Caco-2 (cell line): ENCODE measurements around the gene CSF3. TPM values are rescaled to one million over a fixed set of nuclear protein-coding genes. Genes with fewer than 3 reads are reported as not detected.

ENCODE experiments used
- BruUV-seq: library from RNA; stranded (reverse); fragments of 400-500 nt; replicated peaks from 2 replicates; lab custom pipeline; 2021; lab: Mats Ljungman, UMichigan
- CTCF ChIA-PET: fragments of 300-600 bp; sonication (Branson Sonifier 250); formaldehyde crosslinking; loops from one replicate; lab custom pipeline; 2022; ENCODE audit warnings: antibody characterized with exemption; lab: Charles Lee
- POLR2A ChIA-PET: fragments of 300-600 bp; sonication (Branson Sonifier 250); formaldehyde crosslinking; loops from one replicate; lab custom pipeline; 2022; ENCODE audit warnings: antibody characterized with exemption; lab: Charles Lee
- DNase-seq, 2 experiments: peaks; one replicate each; pipeline versions ENCODE4 v3.0.0 to v3.0.0-alpha.2; 2020 to 2022
- H3K27me3 ChIP-seq: replicated peaks from 2 replicates; pipeline ENCODE4 v1.6.0; 2011; ENCODE audit warnings: low read length; ENCODE audit not compliant: control insufficient read depth, insufficient read depth
- H3K36me3 ChIP-seq: 2 replicates; pipeline ENCODE4 v1.5.1; 2011; ENCODE audit warnings: low read length; ENCODE audit not compliant: control insufficient read depth, insufficient read depth
- H3K4me1 ChIP-seq: fragments of 250-450 bp; sonication (Bioruptor Pico); 2 replicates; pipeline ENCODE4 v1.5.1; 2020; ENCODE audit warnings: mild to moderate bottlenecking
- H3K4me3 ChIP-seq: 2 replicates; pipeline ENCODE4 v1.5.1; 2011; ENCODE audit warnings: low read depth, mild to moderate bottlenecking, control low read depth, low read length
- H3K9me3 ChIP-seq: fragments of 250-450 bp; sonication (Bioruptor Pico); 2 replicates; pipeline ENCODE4 v1.5.1; 2020; ENCODE audit warnings: mild to moderate bottlenecking, moderate library complexity
- H3K27ac Mint-ChIP-seq: one replicate; pipeline ENCODE4 v1.8.0; 2022; ENCODE audit warnings: mixed read lengths; ENCODE audit not compliant: unreplicated experiment
- H3K27me3 Mint-ChIP-seq: one replicate; pipeline ENCODE4 v1.8.0; 2022; ENCODE audit warnings: mixed read lengths; ENCODE audit not compliant: insufficient read depth, unreplicated experiment
- H3K36me3 Mint-ChIP-seq: one replicate; pipeline ENCODE4 v1.8.0; 2022; ENCODE audit warnings: mild to moderate bottlenecking, mixed read lengths; ENCODE audit not compliant: insufficient read depth, unreplicated experiment
- H3K4me1 Mint-ChIP-seq: one replicate; pipeline ENCODE4 v1.8.0; 2022; ENCODE audit warnings: low read depth, mixed read lengths; ENCODE audit not compliant: unreplicated experiment
- H3K4me3 Mint-ChIP-seq: one replicate; pipeline ENCODE4 v1.8.0; 2022; ENCODE audit warnings: mild to moderate bottlenecking, moderate library complexity, mixed read lengths; ENCODE audit not compliant: unreplicated experiment
- H3K9me3 Mint-ChIP-seq: one replicate; pipeline ENCODE4 v1.8.0; 2022; ENCODE audit warnings: mixed read lengths; ENCODE audit not compliant: unreplicated experiment
- intact Hi-C: fragments of 100-400 bp; cut with micrococcal nuclease; formaldehyde crosslinking; loops from one replicate; pipeline ENCODE4 v1.10.0; 2022; ENCODE audit not compliant: unreplicated experiment
- total RNA-seq: library from RNA; stranded (reverse); gene quantifications from 2 replicates; pipeline ENCODE4 v1.2.3, GENCODE V29; 2022
- TF ChIP-seq, protein P1 (sequence below), 2 experiments: fragments of 200-600 bp in 1 of 2; IDR thresholded peaks; 1 replicate in 1 of 2; 2 replicates in 1 of 2; pipeline versions ENCODE4 v1.5.1 to v1.8.0; 2011 to 2022; ENCODE audit warnings: antibody characterized with exemption in 1 of 2, control low read depth in 1 of 2, inconsistent platforms in 1 of 2, low read depth in 1 of 2, low read length in 1 of 2, mild to moderate bottlenecking in 1 of 2, moderate library complexity in 1 of 2; ENCODE audit not compliant: insufficient read depth in 1 of 2, severe bottlenecking in 1 of 2, unreplicated experiment in 1 of 2

CSF3 gene
- total RNA-seq, 1 experiment from 2014 or later, result not detected

DNA sequence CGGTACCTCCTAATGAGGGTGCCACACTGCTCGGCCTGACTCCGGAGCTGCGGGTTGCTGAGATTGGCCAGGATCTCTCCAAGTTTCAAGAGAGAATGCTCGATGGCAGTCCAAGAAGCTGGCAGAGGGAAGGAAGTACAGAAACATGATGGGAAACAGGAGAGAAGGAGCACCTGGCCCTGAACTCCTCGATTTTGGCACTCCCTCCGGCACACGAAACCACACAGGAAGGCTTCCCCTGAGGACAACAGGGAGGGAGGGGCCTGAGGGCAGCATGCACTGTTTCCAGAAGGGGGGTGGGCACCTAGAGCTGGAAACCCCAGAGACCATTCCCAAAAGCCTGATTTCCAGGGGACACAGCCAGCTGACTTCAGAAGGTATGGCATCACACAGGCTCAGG lies 18.1 kb downstream of the CSF3 start:
- intact Hi-C loops, result no loop called here
- H3K36me3 ChIP-seq, result peaks cover 5% of the 10 kb centered on the region
- BruUV-seq, result no TSS peak

DNA sequence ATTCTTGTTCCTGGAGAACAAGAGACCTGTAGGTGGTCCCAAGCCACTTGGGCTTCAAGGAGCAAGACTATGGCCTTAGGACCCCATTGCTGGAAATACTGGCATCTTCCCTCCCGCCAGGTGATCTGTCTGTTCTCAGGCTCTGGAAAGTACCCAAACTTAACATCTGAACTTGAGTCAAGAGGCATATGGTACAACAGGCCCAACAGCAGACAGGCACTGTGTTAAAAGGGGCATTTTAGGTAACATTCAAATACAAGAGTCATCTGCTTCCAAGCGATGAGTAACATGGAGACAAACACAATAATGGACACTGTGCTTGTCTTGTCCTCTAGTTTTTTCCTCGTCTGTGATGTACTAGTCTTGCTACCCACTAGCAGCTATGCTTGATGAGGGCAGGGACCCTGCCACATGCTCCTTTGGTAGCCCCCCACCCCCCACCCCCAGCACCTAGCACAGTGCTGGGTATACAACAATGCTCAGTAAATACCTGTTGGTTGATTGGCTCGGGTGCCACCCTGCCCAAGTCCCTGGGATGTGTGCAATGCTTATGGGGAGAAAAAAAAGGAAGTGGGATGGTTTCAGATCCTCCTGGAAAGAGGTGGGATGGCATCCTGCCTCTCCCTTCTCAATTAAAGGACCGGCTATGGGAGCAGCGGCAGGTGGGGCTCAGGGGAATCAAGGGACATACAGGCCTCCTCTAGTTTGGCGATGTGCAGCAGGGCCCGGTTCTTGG lies 19.4 kb downstream of the CSF3 start:
- no peaks in the 10 kb centered on the region for H3K4me1 ChIP-seq
- H3K36me3 Mint-ChIP-seq, result peaks cover 32% of the 10 kb centered on the region
- no peak overlapping the region for H3K27ac Mint-ChIP-seq
- no peak overlapping the region for H3K4me3 Mint-ChIP-seq
- H3K9me3 Mint-ChIP-seq, result no peaks in the 10 kb centered on the region
- H3K36me3 ChIP-seq, result peaks cover 5% of the 10 kb centered on the region
- no peak overlapping the region for H3K4me3 ChIP-seq
- CTCF ChIA-PET, result interaction anchor here (0.6 to 2.6 kb wide), 9 partner anchors 19 to 183 kb away, joined by 3 to 8 read pairs (median 5); no protein-coding TSS in a partner anchor
- POLR2A ChIA-PET, result interaction anchor here (0.6 kb wide), 2 partner anchors 39 to 154 kb away, joined by 4 read pairs; no protein-coding TSS in a partner anchor
- H3K27me3 Mint-ChIP-seq, result no peaks in the 10 kb centered on the region
- intact Hi-C loops, result no loop called here
- DNase-seq, result no peak
- TF ChIP-seq, protein P1, sequence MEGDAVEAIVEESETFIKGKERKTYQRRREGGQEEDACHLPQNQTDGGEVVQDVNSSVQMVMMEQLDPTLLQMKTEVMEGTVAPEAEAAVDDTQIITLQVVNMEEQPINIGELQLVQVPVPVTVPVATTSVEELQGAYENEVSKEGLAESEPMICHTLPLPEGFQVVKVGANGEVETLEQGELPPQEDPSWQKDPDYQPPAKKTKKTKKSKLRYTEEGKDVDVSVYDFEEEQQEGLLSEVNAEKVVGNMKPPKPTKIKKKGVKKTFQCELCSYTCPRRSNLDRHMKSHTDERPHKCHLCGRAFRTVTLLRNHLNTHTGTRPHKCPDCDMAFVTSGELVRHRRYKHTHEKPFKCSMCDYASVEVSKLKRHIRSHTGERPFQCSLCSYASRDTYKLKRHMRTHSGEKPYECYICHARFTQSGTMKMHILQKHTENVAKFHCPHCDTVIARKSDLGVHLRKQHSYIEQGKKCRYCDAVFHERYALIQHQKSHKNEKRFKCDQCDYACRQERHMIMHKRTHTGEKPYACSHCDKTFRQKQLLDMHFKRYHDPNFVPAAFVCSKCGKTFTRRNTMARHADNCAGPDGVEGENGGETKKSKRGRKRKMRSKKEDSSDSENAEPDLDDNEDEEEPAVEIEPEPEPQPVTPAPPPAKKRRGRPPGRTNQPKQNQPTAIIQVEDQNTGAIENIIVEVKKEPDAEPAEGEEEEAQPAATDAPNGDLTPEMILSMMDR (IDR thresholded peaks at IDR 0.05; ENCODE audit: insufficient read depth in 1 of 2, low read depth in 1 of 2, low read length in 1 of 2, severe bottlenecking in 1 of 2, unreplicated experiment in 1 of 2), result no peak
- H3K9me3 ChIP-seq, result no peaks in the 10 kb centered on the region
- H3K27me3 ChIP-seq, result no peaks in the 10 kb centered on the region
- H3K4me1 Mint-ChIP-seq, result no peaks in the 10 kb centered on the region
- TSS peak; percentile 21 for BruUV-seq

More for the DNA sequence above, 18.1 kb downstream of the CSF3 start:
- H3K9me3 Mint-ChIP-seq, result no peaks in the 10 kb centered on the region
- POLR2A ChIA-PET, result no interaction called here
- TF ChIP-seq, protein P1 (IDR thresholded peaks at IDR 0.05; ENCODE audit: insufficient read depth in 1 of 2, low read depth in 1 of 2, low read length in 1 of 2, severe bottlenecking in 1 of 2, unreplicated experiment in 1 of 2), result no peak
- H3K27me3 Mint-ChIP-seq, result no peaks in the 10 kb centered on the region
- H3K27ac Mint-ChIP-seq, result no peak overlapping the region
- Histone ChIP-seq H3K4me1 (no peaks in the 10 kb centered on the region), H3K27me3 (no peaks in the 10 kb centered on the region), H3K4me3 (no peak overlapping the region), H3K9me3 (no peaks in the 10 kb centered on the region)
- CTCF ChIA-PET, result interaction anchor here (2.6 kb wide), 1 partner anchor 20 kb away, joined by 5 read pairs; no protein-coding TSS in a partner anchor
- no peak overlapping the region for H3K4me3 Mint-ChIP-seq
- H3K36me3 Mint-ChIP-seq, result peaks cover 38% of the 10 kb centered on the region
- no peak for DNase-seq
- H3K4me1 Mint-ChIP-seq, result no peaks in the 10 kb centered on the region

DNA sequence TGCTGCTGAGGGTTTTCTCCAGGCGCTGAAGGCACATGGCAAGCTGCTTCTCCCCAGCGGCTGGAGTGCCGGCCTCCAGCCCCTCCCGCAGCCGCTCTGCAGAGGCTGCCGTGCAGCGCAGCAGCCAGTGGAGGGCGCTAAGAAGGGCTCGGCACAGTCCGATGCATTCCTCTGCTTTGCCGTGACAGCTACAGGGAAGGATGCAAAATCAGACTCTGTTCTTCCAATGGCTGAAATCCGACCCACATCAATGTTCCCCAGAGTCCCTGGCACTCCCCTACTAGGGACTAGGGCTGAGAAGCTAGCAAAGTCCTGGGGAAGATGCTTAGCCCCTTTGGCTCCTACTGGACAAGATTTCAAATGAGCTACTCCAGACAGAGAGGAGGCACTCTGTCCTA lies 19.9 kb downstream of the CSF3 start:
- CTCF ChIA-PET, result interaction anchor here (0.6 to 2.6 kb wide), 10 partner anchors 8 to 462 kb away, joined by 3 to 8 read pairs (median 6); no protein-coding TSS in a partner anchor
- DNase-seq, result peak in 1 of 2 experiments; percentile 46
- no peak overlapping the region for H3K27ac Mint-ChIP-seq
- no TSS peak for BruUV-seq
- no peaks in the 10 kb centered on the region for H3K4me1 Mint-ChIP-seq
- TF ChIP-seq, protein P1 (IDR thresholded peaks at IDR 0.05; ENCODE audit: insufficient read depth in 1 of 2, low read depth in 1 of 2, low read length in 1 of 2, severe bottlenecking in 1 of 2, unreplicated experiment in 1 of 2), result peak; percentile 22 to 60
- intact Hi-C loops, result no loop called here
- no peaks in the 10 kb centered on the region for H3K27me3 Mint-ChIP-seq
- Histone ChIP-seq H3K4me1 (no peaks in the 10 kb centered on the region), H3K27me3 (no peaks in the 10 kb centered on the region), H3K36me3 (peaks cover 5% of the 10 kb centered on the region), H3K4me3 (no peak overlapping the region), H3K9me3 (no peaks in the 10 kb centered on the region)
- no peaks in the 10 kb centered on the region for H3K9me3 Mint-ChIP-seq
- H3K4me3 Mint-ChIP-seq, result no peak overlapping the region
- POLR2A ChIA-PET, result interaction anchor here (0.6 kb wide), 2 partner anchors 39 to 154 kb away, joined by 4 read pairs; no protein-coding TSS in a partner anchor
- H3K36me3 Mint-ChIP-seq, result peaks cover 29% of the 10 kb centered on the region
